Globus pallidus (tissue), 1 donor: Measurements from ENCODE around the gene LBP.
"Not testable (repeated sequence)": the region's sequence is repeated elsewhere in the genome, so short reads cannot be mapped to it uniquely, and the experiment has no call there.

Experiments used
- DNase-seq: peaks from one replicate; pipeline ENCODE4 v3.0.0-alpha.2; 2015; ENCODE audit warnings: low spot score

LBP gene

DNA sequence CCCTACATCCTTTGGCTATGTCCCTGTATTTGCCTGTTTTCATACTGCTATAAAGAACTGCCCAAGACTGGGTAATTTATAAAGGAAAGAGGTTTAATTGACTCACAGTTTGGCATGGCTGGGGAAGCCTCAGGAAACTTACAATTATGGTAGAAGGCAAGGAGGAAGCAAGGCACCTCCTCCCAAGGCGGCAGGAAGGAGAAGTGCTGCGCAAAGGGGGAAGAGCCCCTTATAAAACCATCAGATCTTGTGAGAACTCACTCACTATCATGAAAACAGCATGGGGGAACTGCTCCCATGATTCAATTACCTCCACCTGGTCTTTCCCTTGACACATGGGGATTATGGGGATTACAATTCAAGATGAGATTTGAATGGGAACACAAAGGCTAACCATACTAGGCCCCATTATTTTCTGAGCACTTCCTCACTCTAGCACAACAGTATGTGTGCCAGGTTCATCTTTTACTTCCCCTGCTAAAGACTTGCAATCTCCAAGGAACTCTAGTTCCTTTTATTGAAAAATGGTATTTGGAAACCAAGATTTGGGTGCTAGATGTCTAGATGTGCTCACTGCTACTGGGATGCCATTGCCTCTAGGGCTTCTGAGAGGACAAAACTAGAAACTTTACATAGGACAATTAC, 49.6 kb downstream of the LBP start:
- not testable (repeated sequence) for DNase-seq

DNA sequence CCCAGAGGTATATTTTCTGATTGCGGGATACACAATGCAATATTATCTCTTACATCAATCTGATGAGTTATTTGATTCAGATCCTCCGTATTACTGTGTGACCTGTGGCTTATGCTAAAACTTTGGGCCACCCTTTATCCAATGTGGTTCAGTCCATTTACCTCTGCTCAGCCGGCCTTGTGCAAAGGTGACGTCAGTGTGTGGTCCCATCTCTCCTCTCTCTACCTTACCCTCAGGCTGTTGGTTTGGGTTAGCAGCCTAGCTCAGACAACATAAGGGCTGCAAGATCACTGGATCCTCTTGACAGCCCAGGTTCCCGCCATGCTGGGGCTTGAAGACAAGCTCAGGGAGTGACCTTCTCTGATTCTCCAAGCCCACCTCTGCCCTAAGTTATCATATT, 55.8 kb downstream of the LBP start:
- no peak for DNase-seq

DNA sequence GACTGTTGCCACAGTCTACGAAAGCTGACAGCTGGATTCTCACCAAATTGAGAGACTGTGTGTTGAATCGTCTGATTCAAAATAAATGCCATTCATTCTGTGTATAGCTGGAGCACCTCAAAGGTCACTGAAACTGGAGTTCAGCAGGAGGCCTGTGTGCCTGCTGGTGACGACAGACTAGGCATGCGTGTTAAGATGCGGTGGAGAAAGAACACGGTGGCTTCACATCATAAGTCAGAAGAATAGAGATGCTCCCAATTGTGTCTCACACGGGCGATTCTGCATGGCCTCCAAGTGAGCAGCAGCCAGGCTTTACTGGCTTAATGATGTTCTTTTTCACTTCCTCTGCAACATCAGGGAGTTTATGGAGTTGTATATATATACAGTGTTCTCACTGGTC, 56.5 kb downstream of the LBP start:
- no peak for DNase-seq

DNA sequence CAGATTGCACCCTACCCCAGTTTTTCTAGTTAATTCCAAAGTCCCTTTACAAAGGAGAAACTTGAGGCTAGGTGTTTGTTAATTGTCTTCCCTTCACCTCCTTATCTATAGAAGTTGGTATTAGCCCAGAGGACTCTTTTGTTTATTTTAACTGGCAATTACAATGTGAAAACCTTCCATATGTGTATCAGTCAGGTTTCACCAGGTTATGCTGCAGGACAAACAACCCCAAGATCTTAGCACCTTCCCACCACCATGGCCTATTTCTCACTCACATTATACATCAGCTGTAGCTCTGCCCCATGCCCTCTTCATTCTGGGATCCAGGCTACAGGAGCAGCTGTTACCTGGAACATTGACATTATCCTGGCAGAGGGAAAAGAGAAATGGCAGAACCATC, 57.7 kb downstream of the LBP start:
- no peak for DNase-seq

DNA sequence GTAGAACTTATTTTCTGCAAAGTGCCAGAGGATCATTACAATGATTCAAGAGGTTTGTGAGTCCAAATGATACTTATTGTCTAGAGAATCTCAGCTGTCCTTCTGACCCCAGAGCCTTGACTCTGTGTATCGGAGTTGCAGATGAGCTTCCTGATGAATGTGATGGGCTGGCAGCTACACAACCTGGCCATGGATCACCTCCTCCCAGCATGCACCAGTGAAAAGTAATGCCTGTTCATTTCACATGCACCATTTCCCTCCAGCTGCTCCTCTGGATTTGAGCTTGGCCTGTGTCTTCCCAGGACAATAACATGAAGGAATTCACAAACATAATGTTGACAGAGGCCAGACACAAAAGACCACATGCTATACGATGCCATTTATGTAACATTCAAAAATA, 58.9 kb downstream of the LBP start:
- no peak for DNase-seq

DNA sequence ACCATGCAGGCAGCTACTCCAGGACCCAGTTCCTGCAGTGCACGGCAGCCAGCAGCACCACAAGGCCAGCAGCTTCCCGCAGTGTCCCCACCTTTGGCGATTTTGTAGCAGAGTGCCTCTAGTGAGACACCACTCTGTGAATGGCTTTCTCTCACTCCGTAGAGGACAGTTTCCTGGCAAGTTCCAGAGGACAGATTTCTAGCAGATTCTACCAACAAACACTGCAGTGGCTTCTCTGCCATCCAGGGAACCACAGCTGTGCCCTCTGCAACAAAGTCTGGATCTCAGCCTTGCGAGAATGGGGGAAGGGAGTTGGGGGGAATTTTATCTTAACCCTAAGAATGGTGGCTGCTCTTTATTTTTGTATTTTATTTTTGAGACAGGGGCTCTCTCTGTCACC, 60.2 kb downstream of the LBP start:
- DNase-seq, result peak; percentile 55

DNA sequence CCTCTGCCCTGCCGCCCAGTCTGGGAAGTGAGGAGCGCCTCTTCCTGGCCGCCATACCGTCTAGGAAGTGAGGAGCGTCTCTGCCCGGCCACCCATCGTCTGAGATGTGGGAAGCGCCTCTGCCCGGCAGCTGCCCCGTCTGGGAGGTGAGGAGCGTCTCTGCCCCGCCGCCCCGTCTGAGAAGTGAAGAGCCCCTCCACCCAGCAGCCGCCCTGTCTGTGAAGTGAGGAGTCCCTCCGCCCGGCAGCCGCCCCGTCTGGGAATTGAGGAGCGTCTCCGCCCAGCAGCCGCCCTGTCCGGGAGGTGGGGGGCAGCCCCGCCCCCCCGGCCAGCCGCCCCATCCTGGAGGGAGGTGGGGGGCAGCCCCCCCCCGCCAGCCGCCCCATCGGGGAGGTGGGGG, 61.0 kb downstream of the LBP start:
- no peak for DNase-seq

DNA sequence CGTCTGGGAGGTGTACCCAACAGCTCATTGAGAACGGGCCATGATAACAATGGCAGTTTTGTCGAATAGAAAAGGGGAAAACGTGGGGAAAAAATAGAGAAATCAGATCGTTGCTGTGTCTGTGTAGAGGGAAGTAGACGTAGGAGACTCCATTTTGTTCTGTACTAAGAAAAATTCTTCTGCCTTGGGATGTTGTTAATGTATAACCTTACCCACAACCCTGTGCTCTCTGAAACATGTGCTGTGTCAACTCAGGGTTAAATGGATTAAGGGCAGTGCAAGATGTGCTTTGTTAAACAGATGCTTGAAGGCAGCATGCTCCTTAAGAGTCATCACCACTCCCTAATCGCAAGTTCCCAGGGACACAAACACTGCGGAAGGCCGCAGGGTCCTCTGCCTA, 61.5 kb downstream of the LBP start:
- not testable (repeated sequence) for DNase-seq

DNA sequence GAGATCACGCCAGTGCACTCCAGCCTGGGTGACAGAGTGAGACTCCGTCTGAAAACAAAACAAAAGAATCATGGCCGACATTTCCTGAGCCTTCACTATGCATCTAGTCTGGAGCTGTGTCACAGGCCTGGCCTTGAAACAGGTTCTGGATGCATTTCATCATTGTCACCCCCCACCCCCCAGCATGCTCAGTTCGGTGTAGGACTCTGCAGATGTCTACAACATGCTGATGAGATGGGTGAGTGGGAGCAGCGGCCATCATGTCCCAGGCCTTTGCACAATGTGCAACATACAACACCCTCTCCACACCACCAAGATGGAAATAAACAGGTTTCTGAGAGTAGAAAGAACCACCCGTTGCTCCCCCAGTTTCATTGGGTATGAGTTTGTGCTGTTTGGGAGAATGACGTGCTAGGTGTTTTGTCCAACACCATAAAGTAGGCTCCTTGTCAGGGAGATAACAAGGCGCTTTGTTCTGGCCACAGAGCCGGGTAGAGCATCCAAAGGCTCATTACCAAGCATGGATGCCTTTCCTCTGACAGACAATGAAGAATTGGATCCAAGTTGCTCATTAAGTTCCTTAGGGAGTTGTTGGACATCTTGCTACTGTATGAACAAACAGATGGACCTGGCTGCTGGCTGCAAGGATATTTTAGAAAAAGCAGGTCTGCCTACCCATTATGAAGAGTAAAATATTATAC, 66.7 kb downstream of the LBP start:
- DNase-seq, result peak; percentile 75

DNA sequence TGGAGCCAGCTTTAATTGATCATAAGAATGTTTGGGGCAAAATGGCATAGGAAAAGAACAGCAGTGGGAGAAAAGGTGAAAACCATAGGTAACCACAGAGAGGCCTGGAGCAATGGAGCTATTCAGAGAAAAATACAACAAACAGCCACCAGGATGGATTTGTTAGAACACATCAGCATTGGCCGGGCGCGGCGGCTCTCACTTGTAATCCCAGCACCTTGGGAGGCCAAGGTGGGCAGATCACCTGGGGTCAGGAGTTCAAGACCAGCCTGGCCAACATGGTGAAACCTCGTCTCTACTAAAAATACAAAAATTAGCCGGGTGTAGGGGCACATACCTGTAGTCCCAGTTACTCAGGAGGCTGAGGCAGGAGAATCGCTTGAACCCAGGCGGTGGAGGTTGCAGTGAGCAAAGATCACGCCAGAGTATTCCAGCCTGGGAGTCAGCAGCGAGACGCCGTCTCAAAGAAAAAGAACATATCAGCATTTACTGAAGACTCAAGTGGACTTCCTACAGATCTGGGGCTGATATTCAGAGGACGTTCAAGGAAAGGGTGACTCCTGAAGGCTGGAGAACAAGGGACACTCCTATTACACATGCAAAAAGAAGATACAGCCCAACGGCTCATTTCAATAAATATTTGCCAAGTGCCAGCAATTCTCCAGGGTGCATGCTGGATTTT, 68.6 kb downstream of the LBP start:
- DNase-seq, result no peak

DNA sequence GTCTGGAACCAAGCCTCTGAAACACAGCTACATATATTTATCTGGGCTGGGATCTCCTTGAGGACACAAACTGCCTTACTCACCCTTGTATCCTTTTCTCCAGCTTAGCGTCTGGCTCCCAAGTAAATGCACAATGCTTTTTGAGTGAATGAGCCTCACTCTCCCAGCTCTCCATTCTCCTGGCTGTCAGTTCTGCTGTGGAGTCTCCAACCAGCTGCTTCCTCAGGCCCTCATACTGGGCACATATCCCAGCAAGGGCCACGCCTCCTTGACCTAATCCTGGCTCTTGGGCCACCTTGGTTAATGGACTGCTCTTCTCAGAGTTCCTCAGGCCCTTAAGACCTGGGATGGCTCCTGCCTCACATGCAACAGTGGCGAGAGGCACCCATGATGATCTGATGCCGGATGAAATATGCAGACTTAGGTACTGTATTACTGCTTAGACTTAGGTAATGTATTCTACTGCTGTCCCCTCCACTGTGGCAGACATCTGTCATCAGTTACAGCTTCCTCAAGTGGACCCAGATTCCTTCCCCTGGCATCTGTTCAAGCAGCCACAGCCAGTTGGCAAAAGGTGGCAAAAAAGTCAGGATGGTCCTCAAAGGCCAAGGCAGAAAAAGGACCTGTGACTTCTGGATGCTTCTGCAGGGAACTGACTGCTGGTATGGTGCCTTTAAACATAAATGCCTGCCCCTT, 72.4 kb downstream of the LBP start:
- DNase-seq, result peak; percentile 62

DNA sequence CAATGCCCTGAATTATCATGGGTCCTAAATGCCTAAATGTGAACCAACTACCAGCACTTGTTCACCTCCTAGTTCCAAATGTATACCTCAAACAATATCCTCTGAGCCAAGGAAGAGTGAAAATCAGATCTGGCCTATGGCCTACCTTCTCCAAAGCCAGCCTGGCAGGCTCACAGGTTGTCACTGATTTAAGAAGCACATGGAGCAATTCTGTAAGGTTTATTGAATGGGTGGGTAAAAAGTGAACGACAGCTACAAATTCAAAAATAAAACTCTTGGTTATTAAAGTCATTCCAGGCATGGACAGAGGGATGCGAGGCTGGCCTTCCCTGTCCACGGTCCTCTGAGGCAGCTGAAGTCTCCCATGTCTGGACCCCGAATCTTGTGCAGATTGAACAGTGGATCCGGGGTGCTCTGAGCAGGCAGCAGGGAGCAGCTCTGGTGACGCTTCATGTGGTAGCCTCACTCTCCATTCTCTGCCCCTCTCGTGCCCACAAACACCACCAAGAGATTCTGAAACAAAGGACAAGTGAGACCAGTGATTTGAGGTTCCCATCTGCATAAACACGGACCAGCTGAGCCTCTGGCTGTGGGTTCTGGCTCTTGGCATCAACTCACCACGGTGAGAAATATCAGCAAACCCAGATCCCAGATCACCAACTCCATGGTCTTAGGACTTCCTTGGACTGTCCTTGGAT, 74.3 kb downstream of the LBP start:
- peak; percentile 54 for DNase-seq

DNA sequence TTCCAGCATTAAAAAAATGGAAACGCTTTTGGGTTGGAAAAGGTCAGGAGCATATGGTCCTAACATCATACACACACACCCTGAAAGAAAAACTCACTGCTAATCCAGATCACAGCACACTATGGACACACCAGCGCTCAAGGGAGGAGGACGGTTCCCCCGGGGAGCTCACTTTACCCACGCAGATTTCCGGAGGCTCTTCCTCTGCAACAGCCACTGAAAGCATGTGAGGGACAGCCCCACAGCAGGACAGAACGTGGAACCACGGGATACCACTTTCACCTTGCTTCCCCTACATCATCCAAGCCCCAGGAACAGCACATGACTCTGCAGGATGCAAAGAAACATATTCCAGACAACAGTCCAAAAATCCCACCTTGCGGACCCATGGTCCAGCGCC, 75.6 kb downstream of the LBP start:
- DNase-seq, result no peak

DNA sequence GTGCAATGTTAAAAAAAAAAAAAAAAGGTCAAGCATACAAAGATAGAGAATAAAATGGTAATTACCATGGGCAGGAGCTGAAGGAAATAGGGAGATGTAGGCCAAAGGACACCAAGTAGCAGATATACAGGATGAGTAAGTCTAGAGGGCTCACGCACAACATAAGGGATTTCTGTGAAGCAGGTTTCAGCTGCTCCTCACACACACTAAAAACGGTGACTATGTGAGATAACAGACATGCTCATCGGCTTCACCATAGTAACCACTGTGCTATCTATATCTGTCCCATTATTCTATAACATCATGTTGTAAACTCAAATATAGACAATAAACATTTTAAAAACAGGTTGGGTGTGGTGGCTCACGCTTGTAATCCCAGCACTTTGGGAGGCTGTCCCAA, 77.3 kb downstream of the LBP start:
- DNase-seq, result no peak

DNA sequence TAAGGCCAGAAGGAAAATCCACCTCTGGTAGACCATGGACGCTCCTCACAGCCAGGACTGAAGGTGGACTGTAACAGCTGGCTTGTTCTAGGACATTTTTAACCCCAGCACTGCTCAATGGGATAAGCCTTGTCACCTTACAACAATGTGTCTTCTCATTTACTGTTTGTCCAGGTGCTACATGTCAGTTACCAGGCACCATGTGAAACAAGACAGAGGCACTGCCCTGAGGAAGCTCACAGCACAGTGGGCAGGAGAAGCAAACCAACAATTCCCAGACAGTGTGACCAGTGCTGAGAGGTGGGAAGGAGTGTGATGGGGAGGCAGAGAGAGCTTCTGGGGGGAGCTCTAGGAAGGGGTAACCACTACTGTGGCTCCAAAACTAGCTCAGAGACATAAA, 78.1 kb downstream of the LBP start:
- DNase-seq, result no peak

DNA sequence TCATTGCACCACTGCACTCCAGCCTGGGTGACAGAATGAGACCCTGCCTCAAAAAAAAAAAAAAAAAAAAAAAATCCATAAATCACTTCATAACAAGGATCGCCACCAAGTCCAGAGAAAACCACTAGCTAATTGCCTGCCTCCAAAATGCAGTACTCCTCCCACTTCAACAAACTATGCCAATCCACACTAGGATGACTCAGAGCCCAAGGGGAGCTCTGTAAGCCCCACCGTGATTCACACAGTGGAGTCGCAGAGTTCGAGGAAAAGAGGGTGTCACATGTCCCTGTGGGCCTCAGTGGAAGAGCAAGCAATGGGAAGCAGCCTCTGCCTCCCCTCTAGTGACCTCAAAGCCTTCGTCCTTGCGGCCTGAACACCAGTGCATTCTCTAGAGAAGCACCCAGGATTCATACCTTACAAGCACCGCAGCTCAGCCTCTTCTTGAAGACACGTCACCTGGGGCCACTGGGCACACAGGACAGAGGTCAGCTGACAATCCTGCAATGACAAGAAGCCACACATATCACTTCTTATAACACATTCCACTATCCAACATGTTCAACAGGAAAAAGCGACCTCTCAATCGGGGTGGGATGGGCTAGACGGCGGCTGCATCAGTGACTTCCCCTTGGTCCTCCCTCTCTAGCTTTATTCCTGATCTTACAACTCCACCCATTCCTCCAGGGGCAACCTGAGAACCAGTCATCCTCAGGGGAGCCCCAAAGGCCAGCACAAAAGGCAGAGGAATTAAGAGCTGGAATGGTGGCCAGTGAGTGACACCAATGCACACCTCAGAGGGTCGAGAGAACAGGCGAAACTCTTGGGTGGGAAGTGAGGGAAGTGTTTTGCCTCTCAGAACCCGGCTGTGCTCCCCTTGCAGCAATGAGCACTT, 80.0 kb downstream of the LBP start:
- DNase-seq, result no peak
